Astrocyte of the hippocampus (primary cell): Measurements from ENCODE around the gene CLDN24.

Experiments used
- DNase-seq: peaks from one replicate; pipeline ENCODE4 v3.0.0; 2011; ENCODE audit warnings: low read depth, low spot score

Gene CLDN24

GRCh38 chr4:183323295-183323694 is 1.1 kb upstream of the CLDN24 start:
- DNase-seq, result no peak

GRCh38 chr4:183321516-183321915 is 710 bp downstream of the CLDN24 start:
- DNase-seq, result no peak

- DNase-seq, result peak; percentile 60
Observed at GRCh38 chr4:183321079-183321478, 1.1 kb downstream of the CLDN24 start.

GRCh38 chr4:183320211-183321059 is 1.8 kb downstream of the CLDN24 start, which contains the start of gene CLDN22:
TSS of gene CLDN22 (minus strand) at chr4:183320276. CDS start at chr4:183320218, 58 bp downstream.
- DNase-seq, result no peak

GRCh38 chr4:183318656-183319055 is 3.6 kb downstream of the CLDN24 start:
- no peak for DNase-seq

GRCh38 chr4:183314806-183315205 is 7.4 kb downstream of the CLDN24 start:
- no peak for DNase-seq

GRCh38 chr4:183314336-183314735 is 7.9 kb downstream of the CLDN24 start:
- no peak for DNase-seq

- no peak for DNase-seq
Observed at GRCh38 chr4:183312841-183313240, 9.4 kb downstream of the CLDN24 start.

- DNase-seq, result no peak
Observed at GRCh38 chr4:183306811-183307210, 15.4 kb downstream of the CLDN24 start.

GRCh38 chr4:183304538-183304937 is 17.7 kb downstream of the CLDN24 start:
- DNase-seq, result no peak

GRCh38 chr4:183304067-183304466 is 18.2 kb downstream of the CLDN24 start:
- DNase-seq, result no peak

GRCh38 chr4:183303301-183303700 is 18.9 kb downstream of the CLDN24 start:
- no peak for DNase-seq

- no peak for DNase-seq
Observed at GRCh38 chr4:183300655-183301054, 21.6 kb downstream of the CLDN24 start.

GRCh38 chr4:183300070-183300469 is 22.2 kb downstream of the CLDN24 start:
- DNase-seq, result peak; percentile 64

GRCh38 chr4:183299464-183299863 is 22.8 kb downstream of the CLDN24 start:
- DNase-seq, result no peak

- DNase-seq, result no peak
Observed at GRCh38 chr4:183297675-183298074, 24.6 kb downstream of the CLDN24 start.

GRCh38 chr4:183295711-183296110 is 26.5 kb downstream of the CLDN24 start:
- DNase-seq, result peak; percentile 48

GRCh38 chr4:183291070-183291469 is 31.2 kb downstream of the CLDN24 start:
- DNase-seq, result no peak

GRCh38 chr4:183289688-183290087 is 32.5 kb downstream of the CLDN24 start:
- DNase-seq, result no peak

- DNase-seq, result no peak
Observed at GRCh38 chr4:183288955-183289354, 33.3 kb downstream of the CLDN24 start.

GRCh38 chr4:183287677-183288076 is 34.5 kb downstream of the CLDN24 start:
- no peak for DNase-seq

- no peak for DNase-seq
Observed at GRCh38 chr4:183287309-183287659, 34.9 kb downstream of the CLDN24 start.

GRCh38 chr4:183286590-183287308 is 35.5 kb downstream of the CLDN24 start:
- DNase-seq, result no peak
